ENCODE results near the gene F11. TPM values are rescaled to one million over a fixed set of nuclear protein-coding genes. Genes with fewer than 3 reads are reported as not detected.
"Not testable (repeated sequence)": the region's sequence is repeated elsewhere in the genome, so short reads cannot be mapped to it uniquely, and the experiment has no call there.

The F11 gene
- total RNA-seq, 1 donor from 2014 or later, result not detected

DNA sequence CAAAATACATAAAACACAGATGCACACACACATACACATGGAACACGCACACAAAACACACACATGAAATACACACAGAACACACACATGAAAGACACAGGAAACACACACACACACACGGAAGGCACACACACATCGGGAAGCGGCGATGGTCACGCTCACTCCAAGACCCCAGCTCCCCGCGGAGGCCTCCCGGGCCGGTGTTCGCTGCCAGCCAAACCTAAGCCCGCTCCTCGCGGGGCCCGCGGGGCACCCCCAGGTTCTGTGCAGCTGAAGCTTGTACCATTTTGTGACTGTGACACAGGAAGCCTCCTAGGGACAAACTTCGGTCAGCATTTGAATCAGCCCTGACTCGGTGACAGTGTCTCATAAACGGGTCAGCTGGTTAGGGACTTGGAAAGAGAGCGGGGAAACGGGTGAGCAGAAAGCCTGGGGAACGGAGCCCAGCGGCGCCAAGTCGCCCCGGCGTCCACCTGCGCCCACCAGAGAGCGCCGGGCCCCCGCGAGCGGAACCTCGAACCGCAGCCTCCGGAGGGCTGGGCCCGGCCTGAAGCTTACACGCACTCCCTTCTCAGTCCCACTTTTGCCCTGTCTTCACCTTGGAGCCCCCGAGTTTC, 32.1 kb downstream of the F11 start:
- no peak for DNase-seq (ENCODE audit: low read depth in 2 of 2)

GRCh38 chr4:186299291-186299690, 33.3 kb downstream of the F11 start:
- DNase-seq (ENCODE audit: low read depth in 2 of 2), result no peak

DNA sequence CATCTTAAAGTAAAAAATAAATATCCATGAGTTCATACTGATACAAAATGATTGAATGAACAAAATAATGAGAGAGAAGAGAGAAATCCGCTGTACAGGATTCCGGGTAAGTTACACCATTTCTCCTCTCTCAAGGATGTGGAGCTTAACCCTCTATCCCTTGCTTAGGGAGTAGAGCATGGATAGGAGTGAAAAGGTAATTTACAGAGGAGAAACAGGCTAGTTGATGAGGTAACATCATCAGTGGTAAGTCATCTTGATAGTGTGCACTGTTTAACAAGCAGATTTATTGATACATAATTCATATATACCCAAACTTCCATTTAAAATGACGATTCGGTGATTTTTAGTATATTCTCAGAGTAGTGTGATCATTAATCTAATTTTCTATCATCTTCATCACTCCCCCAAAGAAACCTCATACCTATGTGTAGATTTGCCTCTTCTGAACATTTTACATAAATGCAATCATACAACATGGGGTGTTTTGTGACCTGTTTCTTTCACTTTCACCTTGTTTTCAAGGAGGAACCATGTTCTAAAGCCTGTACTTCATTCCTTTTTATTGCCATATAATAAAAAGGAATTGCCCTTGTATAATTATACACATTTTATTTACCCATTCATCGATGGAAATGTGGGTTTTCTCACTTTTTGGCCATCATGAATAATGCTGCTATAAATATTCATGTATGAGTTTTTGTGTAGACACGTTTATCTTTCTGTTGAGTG, 34.8 kb downstream of the F11 start:
- no peak for DNase-seq (ENCODE audit: low read depth in 2 of 2)

- DNase-seq (ENCODE audit: low read depth in 2 of 2), result no peak
Measured at GRCh38 chr4:186304216-186304615, 38.2 kb downstream of the F11 start.

GRCh38 chr4:186304866-186305505, 39.0 kb downstream of the F11 start:
- no peak for DNase-seq (ENCODE audit: low read depth in 2 of 2)

- no peak for DNase-seq (ENCODE audit: low read depth in 2 of 2)
Measured at GRCh38 chr4:186307497-186307896, 41.5 kb downstream of the F11 start.

GRCh38 chr4:186307916-186308315, 41.9 kb downstream of the F11 start:
- DNase-seq (ENCODE audit: low read depth in 2 of 2), result no peak

DNA sequence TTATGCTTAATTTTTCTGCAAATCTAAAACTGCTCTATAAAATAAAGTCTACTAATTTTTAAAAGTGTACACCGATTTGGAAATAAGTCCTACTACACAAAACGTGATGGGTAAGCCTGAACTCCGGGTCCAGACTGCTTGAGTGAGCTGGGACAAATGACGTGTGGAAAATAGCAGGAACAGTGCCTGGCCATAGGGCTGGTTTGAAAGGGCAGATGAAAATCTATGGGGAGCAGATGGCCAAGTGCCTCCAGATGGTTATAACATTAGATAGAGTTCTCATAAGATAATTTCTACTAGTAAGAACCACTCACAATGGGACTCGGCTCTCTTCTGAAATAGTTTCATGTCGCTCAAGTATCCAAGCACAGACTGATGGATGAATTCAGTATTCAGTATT, 52.5 kb downstream of the F11 start:
- no peak for DNase-seq (ENCODE audit: low read depth in 2 of 2)

- not testable (repeated sequence) for DNase-seq (ENCODE audit: low read depth in 2 of 2)
Measured at GRCh38 chr4:186324660-186325059, 58.7 kb downstream of the F11 start.

DNA sequence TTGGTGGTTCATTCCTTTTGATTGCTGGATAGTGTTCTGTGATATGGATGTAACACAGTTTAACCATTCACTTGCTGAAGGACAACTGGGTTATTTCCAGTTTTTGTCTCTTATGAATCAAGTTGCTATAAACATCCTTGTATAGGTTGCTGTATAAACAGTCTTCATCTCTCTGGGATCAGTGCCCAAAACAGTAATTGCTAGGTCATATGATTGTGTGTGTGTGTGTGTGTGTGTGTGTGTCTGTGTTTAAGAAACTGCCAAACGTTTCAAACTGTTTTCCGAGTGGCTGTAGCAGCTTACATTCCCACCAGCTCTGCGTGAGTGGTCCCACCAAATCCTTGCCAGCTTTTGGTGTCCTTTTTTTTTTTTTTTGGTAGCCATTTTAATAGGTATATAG, 60.4 kb downstream of the F11 start:
- DNase-seq (ENCODE audit: low read depth in 2 of 2), result no peak

- DNase-seq (ENCODE audit: low read depth in 2 of 2), result no peak
Measured at GRCh38 chr4:186329372-186329771, 63.4 kb downstream of the F11 start.

DNA sequence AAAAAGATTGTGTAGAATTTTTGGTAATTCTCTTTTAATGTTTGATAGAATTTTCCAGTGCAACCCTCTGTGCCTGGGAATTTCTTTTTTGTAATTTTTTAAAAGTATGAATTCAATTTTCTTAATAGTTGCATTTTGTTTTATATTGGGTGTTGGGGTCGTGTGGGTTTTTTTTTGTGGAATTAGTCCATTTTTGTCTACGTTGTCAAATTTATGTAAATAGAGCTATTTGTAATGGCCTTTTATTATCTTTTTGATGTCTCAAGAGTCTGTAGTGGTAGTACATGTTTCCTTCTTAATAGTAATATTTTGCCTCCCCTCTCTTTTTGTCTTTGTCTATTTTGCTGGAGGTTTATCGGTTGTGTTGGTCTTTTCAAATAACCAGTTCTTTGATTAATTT, 64.4 kb downstream of the F11 start:
- no peak for DNase-seq (ENCODE audit: low read depth in 2 of 2)

- DNase-seq (ENCODE audit: low read depth in 2 of 2), result no peak
Measured at GRCh38 chr4:186335793-186336192, 69.8 kb downstream of the F11 start.

Other genes starting within 250 kb of the F11 start
- gene TLR3, start 197.0 kb upstream of the F11 start, total RNA-seq, result 0.40 and 0.44 TPM in 2 replicates
- gene FAM149A, start 161.5 kb upstream of the F11 start, total RNA-seq, result under 0.01 TPM in 1 of 2 replicates, not detected in the other
- gene CYP4V2, start 74.6 kb upstream of the F11 start, total RNA-seq, result 1.7 and 2.8 TPM in 2 replicates
- 0.20 and 0.22 TPM in 2 replicates for gene KLKB1, start 38.7 kb upstream of the F11 start, total RNA-seq

Data from lung microvascular endothelial cell (primary cell).